Activated T-helper 2 cell treated with anti-CD3 and anti-CD28 coated beads, Interferon-gamma antibody, Interleukin-2, Interleukin-4, amounts not matched to agents 10 μg/mL and 5 μg/mL and 100 μg/mL, durations not matched to agents 14 hours and 24 hours and 36 hours (primary cell): Measurements from ENCODE around the gene ATN1. TPM values are rescaled to one million over a fixed set of nuclear protein-coding genes. Genes with fewer than 3 reads are reported as not detected.

Experiments used
- DNase-seq: peaks from one replicate; pipeline ENCODE4 v3.0.0; 2021; ENCODE audit warnings: low spot score
- H3K27ac Mint-ChIP-seq: one replicate; pipeline ENCODE4 v1.8.0; 2021; ENCODE audit warnings: mixed read lengths
- H3K27me3 Mint-ChIP-seq: one replicate; pipeline ENCODE4 v1.8.0; 2021; ENCODE audit warnings: low read depth, mixed read lengths
- H3K36me3 Mint-ChIP-seq: one replicate; pipeline ENCODE4 v1.8.0; 2021; ENCODE audit warnings: low read depth, mixed read lengths
- H3K4me1 Mint-ChIP-seq: one replicate; pipeline ENCODE4 v1.8.0; 2021; ENCODE audit warnings: low read depth, mixed read lengths
- H3K4me3 Mint-ChIP-seq: one replicate; pipeline ENCODE4 v1.8.0; 2021; ENCODE audit warnings: low read depth, mild to moderate bottlenecking, moderate library complexity, mixed read lengths
- H3K9me3 Mint-ChIP-seq: one replicate; pipeline ENCODE4 v1.8.0; 2021; ENCODE audit warnings: mixed read lengths
- intact Hi-C: fragments of 100-400 bp; cut with micrococcal nuclease; formaldehyde crosslinking; loops from one replicate; pipeline ENCODE4 v1.15.1; 2023
- total RNA-seq: library from RNA; stranded (reverse); gene quantifications from 2 replicates; pipeline ENCODE4 v1.2.3, GENCODE V29; 2022

Gene ATN1
- total RNA-seq, 1 donor from 2014 or later, result 70.5 TPM

GRCh38 chr12:6937481-6938352 is 10.0 kb downstream of the ATN1 start:
- peak overlapping the region; percentile 80 for H3K4me3 Mint-ChIP-seq
- DNase-seq, result peak; percentile 93
- H3K27ac Mint-ChIP-seq, result peak overlapping the region; percentile 95
- peaks cover 44% of the 10 kb centered on the region for H3K4me1 Mint-ChIP-seq
- H3K9me3 Mint-ChIP-seq, result no peaks in the 10 kb centered on the region
- H3K36me3 Mint-ChIP-seq, result peaks cover 66% of the 10 kb centered on the region
- intact Hi-C loops, result loop anchor here (1.0 kb wide), 1 partner anchor 13 kb away; no protein-coding TSS in a partner anchor
- no peaks in the 10 kb centered on the region for H3K27me3 Mint-ChIP-seq

DNA sequence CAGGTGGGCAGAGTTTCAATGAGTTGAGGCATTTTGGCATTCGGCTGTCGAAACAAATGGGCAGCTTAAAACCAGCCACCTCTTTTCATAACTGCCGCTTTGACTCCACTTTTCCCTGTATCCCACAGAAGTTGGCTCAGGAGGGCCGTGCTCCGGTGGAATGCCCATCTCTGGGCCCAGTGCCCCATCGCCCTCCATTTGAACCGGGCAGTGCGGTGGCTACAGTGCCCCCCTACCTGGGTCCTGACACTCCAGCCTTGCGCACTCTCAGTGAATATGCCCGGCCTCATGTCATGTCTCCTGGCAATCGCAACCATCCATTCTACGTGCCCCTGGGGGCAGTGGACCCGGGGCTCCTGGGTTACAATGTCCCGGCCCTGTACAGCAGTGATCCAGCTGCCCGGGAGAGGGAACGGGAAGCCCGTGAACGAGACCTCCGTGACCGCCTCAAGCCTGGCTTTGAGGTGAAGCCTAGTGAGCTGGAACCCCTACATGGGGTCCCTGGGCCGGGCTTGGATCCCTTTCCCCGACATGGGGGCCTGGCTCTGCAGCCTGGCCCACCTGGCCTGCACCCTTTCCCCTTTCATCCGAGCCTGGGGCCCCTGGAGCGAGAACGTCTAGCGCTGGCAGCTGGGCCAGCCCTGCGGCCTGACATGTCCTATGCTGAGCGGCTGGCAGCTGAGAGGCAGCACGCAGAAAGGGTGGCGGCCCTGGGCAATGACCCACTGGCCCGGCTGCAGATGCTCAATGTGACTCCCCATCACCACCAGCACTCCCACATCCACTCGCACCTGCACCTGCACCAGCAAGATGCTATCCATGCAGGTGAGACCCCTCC is 10.8 kb downstream of the ATN1 start:
- DNase-seq, result no peak
- H3K36me3 Mint-ChIP-seq, result peaks cover 60% of the 10 kb centered on the region
- intact Hi-C loops, result loop anchor here (1.0 kb wide), 1 partner anchor 14 kb away; no protein-coding TSS in a partner anchor
- H3K4me3 Mint-ChIP-seq, result peak overlapping the region; percentile 80
- H3K4me1 Mint-ChIP-seq, result peaks cover 41% of the 10 kb centered on the region
- peak overlapping the region; percentile 95 for H3K27ac Mint-ChIP-seq
- H3K9me3 Mint-ChIP-seq, result no peaks in the 10 kb centered on the region
- H3K27me3 Mint-ChIP-seq, result no peaks in the 10 kb centered on the region

GRCh38 chr12:6939191-6939540 is 11.4 kb downstream of the ATN1 start:
- no peaks in the 10 kb centered on the region for H3K9me3 Mint-ChIP-seq
- H3K4me3 Mint-ChIP-seq, result peak overlapping the region; percentile 56
- H3K27me3 Mint-ChIP-seq, result no peaks in the 10 kb centered on the region
- DNase-seq, result no peak
- peaks cover 38% of the 10 kb centered on the region for H3K4me1 Mint-ChIP-seq
- H3K36me3 Mint-ChIP-seq, result peaks cover 55% of the 10 kb centered on the region
- intact Hi-C loops, result no loop called here
- peak overlapping the region; percentile 51 for H3K27ac Mint-ChIP-seq

DNA sequence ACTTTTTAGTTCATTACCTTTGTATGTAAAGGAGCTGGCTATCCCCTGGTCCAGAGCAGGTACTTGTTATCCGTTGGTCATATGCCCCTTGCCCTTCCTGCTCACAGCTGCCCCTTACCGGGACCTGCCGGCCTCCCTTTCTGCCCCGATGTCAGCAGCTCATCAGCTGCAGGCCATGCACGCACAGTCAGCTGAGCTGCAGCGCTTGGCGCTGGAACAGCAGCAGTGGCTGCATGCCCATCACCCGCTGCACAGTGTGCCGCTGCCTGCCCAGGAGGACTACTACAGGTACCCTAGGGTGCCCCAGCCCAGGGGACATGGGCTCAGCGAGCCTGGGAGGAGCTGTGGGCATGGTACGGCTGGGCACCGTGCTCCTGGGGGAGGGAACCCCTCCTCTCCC is 13.5 kb downstream of the ATN1 start:
- H3K36me3 Mint-ChIP-seq, result peaks cover 39% of the 10 kb centered on the region
- intact Hi-C loops, result loop anchor here (5.0 to 10.0 kb wide), 3 partner anchors 76 to 1054 kb away; partner anchors contain the start of genes C1RL and LPCAT3
- H3K4me3 Mint-ChIP-seq, result no peak overlapping the region
- H3K9me3 Mint-ChIP-seq, result no peaks in the 10 kb centered on the region
- DNase-seq, result no peak
- peak overlapping the region; percentile 63 for H3K27ac Mint-ChIP-seq
- H3K4me1 Mint-ChIP-seq, result peaks cover 37% of the 10 kb centered on the region
- no peaks in the 10 kb centered on the region for H3K27me3 Mint-ChIP-seq

DNA sequence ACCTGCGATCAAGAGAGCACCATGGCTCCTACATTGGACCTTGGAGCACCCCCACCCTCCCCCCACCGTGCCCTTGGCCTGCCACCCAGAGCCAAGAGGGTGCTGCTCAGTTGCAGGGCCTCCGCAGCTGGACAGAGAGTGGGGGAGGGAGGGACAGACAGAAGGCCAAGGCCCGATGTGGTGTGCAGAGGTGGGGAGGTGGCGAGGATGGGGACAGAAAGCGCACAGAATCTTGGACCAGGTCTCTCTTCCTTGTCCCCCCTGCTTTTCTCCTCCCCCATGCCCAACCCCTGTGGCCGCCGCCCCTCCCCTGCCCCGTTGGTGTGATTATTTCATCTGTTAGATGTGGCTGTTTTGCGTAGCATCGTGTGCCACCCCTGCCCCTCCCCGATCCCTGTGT is 14.0 kb downstream of the ATN1 start:
- Mint-ChIP-seq H3K36me3 (peaks cover 35% of the 10 kb centered on the region), H3K4me1 (peaks cover 34% of the 10 kb centered on the region), H3K27me3 (no peaks in the 10 kb centered on the region), H3K9me3 (no peaks in the 10 kb centered on the region), H3K27ac (no peak overlapping the region), H3K4me3 (no peak overlapping the region)
- DNase-seq, result no peak
- intact Hi-C loops, result loop anchor here (5.0 to 10.0 kb wide), 3 partner anchors 76 to 1053 kb away; partner anchors contain the start of genes C1RL and LPCAT3

DNA sequence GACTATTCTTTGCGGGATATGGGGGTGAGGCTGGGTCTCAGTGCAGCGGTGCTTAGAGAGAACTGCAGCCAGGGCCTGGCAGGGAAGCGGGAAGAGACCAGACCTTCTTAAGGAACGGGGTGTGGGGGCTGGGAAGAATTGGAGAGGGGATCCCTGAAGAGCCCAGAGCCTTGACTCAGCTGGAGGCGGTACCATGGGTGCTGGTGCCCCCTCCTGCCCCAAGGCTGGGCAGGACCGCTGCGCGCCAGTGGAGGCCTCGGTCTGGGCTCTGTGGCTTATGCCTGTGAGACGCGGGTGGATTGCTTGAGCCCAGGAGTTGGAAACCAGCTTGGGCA is 14.5 kb downstream of the ATN1 start:
- peaks cover 38% of the 10 kb centered on the region for H3K4me1 Mint-ChIP-seq
- intact Hi-C loops, result loop anchor here (5.0 to 10.0 kb wide), 3 partner anchors 75 to 1053 kb away; partner anchors contain the start of genes C1RL and LPCAT3
- no peaks in the 10 kb centered on the region for H3K27me3 Mint-ChIP-seq
- H3K9me3 Mint-ChIP-seq, result no peaks in the 10 kb centered on the region
- no peak for DNase-seq
- no peak overlapping the region for H3K4me3 Mint-ChIP-seq
- H3K27ac Mint-ChIP-seq, result peak overlapping the region; percentile 99
- H3K36me3 Mint-ChIP-seq, result peaks cover 37% of the 10 kb centered on the region

DNA sequence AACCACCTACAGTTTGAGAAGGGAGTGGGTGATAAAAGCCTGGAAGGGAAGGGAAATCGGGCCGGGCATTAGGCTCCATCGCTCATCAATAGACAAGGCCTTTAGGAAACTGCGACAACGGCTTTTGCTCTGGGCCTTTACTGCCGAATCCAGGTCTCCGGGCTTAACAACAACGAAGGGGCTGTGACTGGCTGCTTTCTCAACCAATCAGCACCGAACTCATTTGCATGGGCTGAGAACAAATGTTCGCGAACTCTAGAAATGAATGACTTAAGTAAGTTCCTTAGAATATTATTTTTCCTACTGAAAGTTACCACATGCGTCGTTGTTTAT is 15.6 kb downstream of the ATN1 start:
- Mint-ChIP-seq H3K4me1 (peaks cover 45% of the 10 kb centered on the region), H3K36me3 (peaks cover 39% of the 10 kb centered on the region)
- intact Hi-C loops, result loop anchor here (1.0 to 10.0 kb wide), 4 partner anchors 52 to 1051 kb away; partner anchors contain the start of genes C1RL and LPCAT3

GRCh38 chr12:6943722-6944380 is 16.1 kb downstream of the ATN1 start, which contains the start of the genes C12orf57 and RNU7-1:
C12orf57 (plus strand) TSS chr12:6944022; CDS start chr12:6944122, 100 bp downstream.
RNU7-1 (plus strand) TSS chr12:6943816.
- Mint-ChIP-seq H3K4me3 (peak within 1 kb of the TSS; percentile 84), H3K36me3 (peaks cover 39% of the 10 kb centered on the region), H3K27ac (peak within 1 kb of the TSS; percentile 99), H3K4me1 (peaks cover 46% of the 10 kb centered on the region), H3K9me3 (no peaks in the 10 kb centered on the region), H3K27me3 (no peaks in the 10 kb centered on the region)
- intact Hi-C loops, result loop anchor here (1.0 to 10.0 kb wide), 8 partner anchors 9 to 1051 kb away; partner anchors contain the start of genes C1RL, EMG1, LPCAT3 and PHB2
- peak; percentile 79 for DNase-seq

More for the DNA sequence above, 15.6 kb downstream of the ATN1 start:
- Mint-ChIP-seq H3K4me3 (peak overlapping the region; percentile 84), H3K27ac (peak overlapping the region; percentile 99), H3K27me3 (no peaks in the 10 kb centered on the region), H3K9me3 (no peaks in the 10 kb centered on the region)
- peak; percentile 76 for DNase-seq

GRCh38 chr12:6944381-6945186 is 16.8 kb downstream of the ATN1 start:
- peaks cover 50% of the 10 kb centered on the region for H3K4me1 Mint-ChIP-seq
- peak overlapping the region; percentile 99 for H3K27ac Mint-ChIP-seq
- DNase-seq, result peak; percentile 84
- H3K36me3 Mint-ChIP-seq, result peaks cover 40% of the 10 kb centered on the region
- H3K4me3 Mint-ChIP-seq, result peak overlapping the region; percentile 84
- no peaks in the 10 kb centered on the region for H3K27me3 Mint-ChIP-seq
- intact Hi-C loops, result loop anchor here (1.0 to 10.0 kb wide), 7 partner anchors 9 to 1050 kb away; partner anchors contain the start of genes C1RL, EMG1, LPCAT3 and PHB2
- no peaks in the 10 kb centered on the region for H3K9me3 Mint-ChIP-seq

DNA sequence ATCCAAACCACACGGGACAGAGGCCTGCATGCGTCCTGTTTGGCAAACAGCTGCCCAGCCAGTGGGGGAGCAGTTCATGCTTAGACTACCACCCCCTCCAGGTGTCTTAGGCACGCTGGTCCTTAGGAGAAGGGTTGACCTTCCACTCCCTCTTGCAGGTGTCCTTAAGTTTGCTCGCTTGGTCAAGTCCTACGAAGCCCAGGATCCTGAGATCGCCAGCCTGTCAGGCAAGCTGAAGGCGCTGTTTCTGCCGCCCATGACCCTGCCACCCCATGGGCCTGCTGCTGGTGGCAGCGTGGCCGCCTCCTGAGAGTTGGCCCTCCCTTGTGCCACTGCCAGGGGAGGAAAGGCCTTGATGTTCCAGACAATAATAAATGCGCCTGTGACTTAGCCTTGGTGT is 17.9 kb downstream of the ATN1 start:
- peak overlapping the region; percentile 99 for H3K27ac Mint-ChIP-seq
- H3K36me3 Mint-ChIP-seq, result peaks cover 33% of the 10 kb centered on the region
- H3K4me3 Mint-ChIP-seq, result peak overlapping the region; percentile 84
- intact Hi-C loops, result loop anchor here (10.0 kb wide), 1 partner anchor 1049 kb away; no protein-coding TSS in a partner anchor
- no peaks in the 10 kb centered on the region for H3K9me3 Mint-ChIP-seq
- no peaks in the 10 kb centered on the region for H3K27me3 Mint-ChIP-seq
- H3K4me1 Mint-ChIP-seq, result peaks cover 60% of the 10 kb centered on the region
- no peak for DNase-seq

DNA sequence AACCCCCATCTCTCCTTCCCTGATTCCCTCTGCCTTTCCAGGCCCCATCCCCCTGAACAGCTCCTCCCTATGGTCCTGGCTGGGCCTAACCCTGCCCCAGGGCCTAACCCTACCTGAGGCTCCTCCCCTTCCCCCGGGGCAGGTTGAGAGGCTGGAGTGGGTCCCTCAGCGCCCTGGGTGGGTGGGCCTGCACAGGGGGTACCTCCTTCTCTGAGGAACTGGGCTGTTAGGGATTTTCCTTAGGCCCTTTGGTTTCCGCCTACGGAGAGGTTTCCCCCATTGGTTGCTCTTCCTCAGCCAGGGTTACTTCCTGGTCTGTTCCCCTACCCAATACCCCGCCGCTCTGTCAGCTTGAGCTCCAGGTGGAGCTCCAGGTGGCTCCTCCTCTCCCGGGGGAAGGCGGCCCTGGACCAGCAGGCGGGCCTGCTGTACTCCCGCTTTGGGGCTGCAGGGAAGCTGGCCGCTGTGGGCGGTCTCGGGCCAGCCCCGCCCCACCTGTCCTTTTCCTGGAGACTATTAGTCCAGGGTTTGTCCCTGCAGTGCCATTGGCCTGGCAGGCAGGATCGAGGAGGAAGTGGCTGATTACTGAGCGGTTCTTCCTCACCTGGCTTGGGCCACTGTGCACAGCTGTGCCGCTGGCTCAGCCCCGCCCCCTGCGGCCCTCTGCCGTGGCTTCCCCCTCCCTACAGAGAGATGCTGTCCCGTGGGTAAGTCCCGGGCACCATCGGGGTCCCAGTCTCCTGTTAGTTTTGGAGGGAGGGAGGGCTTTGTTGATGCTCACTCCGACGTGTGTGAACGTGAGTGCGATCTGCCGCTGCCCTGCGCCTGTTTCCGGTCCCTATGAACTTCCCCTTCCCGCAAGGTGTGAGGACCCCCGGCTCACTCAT is 18.5 kb downstream of the ATN1 start:
- Mint-ChIP-seq H3K9me3 (no peaks in the 10 kb centered on the region), H3K27ac (peak overlapping the region; percentile 99), H3K4me3 (peak overlapping the region; percentile 84), H3K4me1 (peaks cover 62% of the 10 kb centered on the region), H3K36me3 (peaks cover 29% of the 10 kb centered on the region), H3K27me3 (no peaks in the 10 kb centered on the region)
- intact Hi-C loops, result loop anchor here (10.0 kb wide), 1 partner anchor 1049 kb away; no protein-coding TSS in a partner anchor
- DNase-seq, result peak; percentile 67
